H1 (cell line): Measurements from ENCODE around the gene IZUMO4.

Experiments used
- BACH1 ChIP-seq: IDR thresholded peaks from 2 replicates; pipeline ENCODE4 v1.6.1; 2012; ENCODE audit warnings: low read length, improper control_type of control experiment
- CBX5 ChIP-seq: fragments of 300-800, 300-1000 bp; sonication (generic); IDR thresholded peaks from 2 replicates; pipeline ENCODE4 v1.7.1; 2016; ENCODE audit warnings: antibody characterized with exemption, low read length, low read depth
- EZH2 ChIP-seq: fragments of 200-600 bp; sonication (generic); IDR thresholded peaks from 2 replicates; pipeline ENCODE4 v1.7.1; 2012; ENCODE audit warnings: low read depth, mild to moderate bottlenecking, moderate library complexity, low read length, inconsistent platforms; ENCODE audit not compliant: severe bottlenecking
- MAFK ChIP-seq: IDR thresholded peaks from 2 replicates; pipeline ENCODE4 v1.6.1; 2012; ENCODE audit warnings: low read depth, mild to moderate bottlenecking, improper control_type of control experiment, low read length
- POLR2A ChIP-seq, 2 experiments: IDR thresholded peaks; 1 replicate in 1 of 2; 2 replicates in 1 of 2; pipeline ENCODE4 v1.6.1; 2011; ENCODE audit warnings: low read depth in 2 of 2, low read length in 2 of 2, mild to moderate bottlenecking in 2 of 2; ENCODE audit errors: control extremely low read depth in 1 of 2
- RFX5 ChIP-seq: IDR thresholded peaks from 2 replicates; pipeline ENCODE4 v1.6.1; 2011; ENCODE audit warnings: low read depth, low read length, improper control_type of control experiment, borderline replicate concordance
- TAF1 ChIP-seq: IDR thresholded peaks from 2 replicates; pipeline ENCODE4 v1.6.1; 2011; ENCODE audit warnings: mild to moderate bottlenecking, low read depth, low read length
- TF ChIP-seq, protein P1 (sequence below), 3 experiments: IDR thresholded peaks; 1 replicate in 2 of 3; 2 replicates in 1 of 3; pipeline versions ENCODE4 v1.5.1 to v1.6.1; 2011; ENCODE audit warnings: low read length in 3 of 3, mild to moderate bottlenecking in 3 of 3, inconsistent platforms in 2 of 3, low read depth in 1 of 3, moderate library complexity in 1 of 3; ENCODE audit not compliant: insufficient read depth in 1 of 3; ENCODE audit errors: control extremely low read depth in 1 of 3

DNA sequence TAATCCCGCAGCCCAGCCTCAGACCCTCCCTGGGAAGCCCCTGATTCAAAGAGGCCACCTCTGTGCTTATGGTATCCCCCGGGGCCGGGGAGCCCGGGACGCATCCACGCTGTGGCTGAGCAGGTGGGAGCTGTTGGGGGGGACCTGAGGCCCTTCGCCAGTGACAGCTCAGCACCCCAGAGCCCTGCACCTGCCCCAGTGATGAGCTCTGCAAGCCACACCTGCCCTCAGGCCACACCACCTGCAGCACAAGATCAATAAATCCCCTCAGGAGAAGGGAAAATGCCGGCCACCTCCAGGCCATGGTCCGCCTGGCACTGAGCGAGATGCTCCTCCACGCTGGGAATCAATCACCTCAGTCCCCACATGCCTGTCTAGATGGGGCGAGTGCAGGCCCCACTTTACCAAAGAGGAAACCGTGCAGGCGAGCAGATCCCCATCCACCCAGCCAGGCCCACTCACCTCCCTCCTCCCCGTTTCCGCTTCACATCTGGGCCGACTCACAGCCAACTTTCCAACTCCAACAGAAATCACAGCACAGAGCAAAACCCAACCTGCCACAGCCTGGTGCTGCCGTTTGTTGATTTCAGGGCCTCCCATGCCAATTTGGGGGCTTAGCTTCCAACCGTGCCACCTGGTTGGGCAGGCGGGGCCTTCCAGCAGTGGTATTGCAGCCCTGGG lies 13.4 kb upstream of the IZUMO4 start:
- TF ChIP-seq RFX5: no peak
- TF ChIP-seq, protein P1, sequence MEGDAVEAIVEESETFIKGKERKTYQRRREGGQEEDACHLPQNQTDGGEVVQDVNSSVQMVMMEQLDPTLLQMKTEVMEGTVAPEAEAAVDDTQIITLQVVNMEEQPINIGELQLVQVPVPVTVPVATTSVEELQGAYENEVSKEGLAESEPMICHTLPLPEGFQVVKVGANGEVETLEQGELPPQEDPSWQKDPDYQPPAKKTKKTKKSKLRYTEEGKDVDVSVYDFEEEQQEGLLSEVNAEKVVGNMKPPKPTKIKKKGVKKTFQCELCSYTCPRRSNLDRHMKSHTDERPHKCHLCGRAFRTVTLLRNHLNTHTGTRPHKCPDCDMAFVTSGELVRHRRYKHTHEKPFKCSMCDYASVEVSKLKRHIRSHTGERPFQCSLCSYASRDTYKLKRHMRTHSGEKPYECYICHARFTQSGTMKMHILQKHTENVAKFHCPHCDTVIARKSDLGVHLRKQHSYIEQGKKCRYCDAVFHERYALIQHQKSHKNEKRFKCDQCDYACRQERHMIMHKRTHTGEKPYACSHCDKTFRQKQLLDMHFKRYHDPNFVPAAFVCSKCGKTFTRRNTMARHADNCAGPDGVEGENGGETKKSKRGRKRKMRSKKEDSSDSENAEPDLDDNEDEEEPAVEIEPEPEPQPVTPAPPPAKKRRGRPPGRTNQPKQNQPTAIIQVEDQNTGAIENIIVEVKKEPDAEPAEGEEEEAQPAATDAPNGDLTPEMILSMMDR (IDR thresholded peaks at IDR 0.05; ENCODE audit: control extremely low read depth in 1 of 3, insufficient read depth in 1 of 3, low read depth in 1 of 3, low read length in 3 of 3): no peak
- no peak for TF ChIP-seq MAFK
- TF ChIP-seq EZH2: no peak
- no peak for TF ChIP-seq POLR2A (IDR thresholded peaks at IDR 0.05; ENCODE audit: control extremely low read depth in 1 of 2, low read depth in 2 of 2, low read length in 2 of 2)
- TF ChIP-seq CBX5: no peak
- no peak for TF ChIP-seq BACH1
- no peak for TF ChIP-seq TAF1
